ENCODE data around the gene COPS9.

COPS9 gene

DNA sequence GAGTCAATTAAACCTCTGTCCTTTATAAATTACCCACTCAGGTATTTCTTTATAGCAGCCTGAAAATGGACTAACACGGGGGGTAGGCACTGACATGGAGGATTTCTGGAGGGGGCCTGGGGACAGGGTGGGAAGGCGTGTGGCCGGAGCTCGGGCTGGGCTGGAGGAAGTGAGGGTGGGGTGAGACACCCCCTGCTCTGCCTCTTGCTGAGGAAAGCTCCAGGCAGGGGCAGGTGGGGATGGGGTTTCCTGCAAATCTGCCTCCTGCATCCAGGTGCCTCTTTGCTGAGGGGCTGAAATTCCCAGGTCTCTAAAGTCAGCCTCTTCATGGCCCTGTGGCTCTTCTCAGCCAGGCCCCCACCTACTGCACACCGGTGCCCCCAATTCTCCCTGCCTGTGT is 30.1 kb upstream of the COPS9 start:
- peaks cover 3 to 7% of the 10 kb centered on the region in 2 donors for H3K9me3 ChIP-seq (ENCODE audit: control insufficient read depth in 1 of 2, low read length in 2 of 2)
- H3K36me3 ChIP-seq (ENCODE audit: control insufficient read depth in 1 of 2, insufficient read depth in 2 of 2, low read length in 2 of 2): no peaks in the 10 kb centered on the region
- no peaks in the 10 kb centered on the region for H3K4me1 ChIP-seq (ENCODE audit: control insufficient read depth in 1 of 2, insufficient read depth in 2 of 2, low read length in 2 of 2)
- H3K9ac ChIP-seq (ENCODE audit: low read depth in 1 of 2, low read length in 2 of 2): no peak overlapping the region
- H3K4me3 ChIP-seq (ENCODE audit: low read depth in 1 of 2, low read length in 2 of 2): no peak overlapping the region
- no peak overlapping the region for H3K27ac ChIP-seq (ENCODE audit: low read depth, low read length)
- H3K27me3 ChIP-seq (ENCODE audit: control insufficient read depth in 1 of 2, insufficient read depth in 2 of 2, low read length in 2 of 2): no peaks in the 10 kb centered on the region

GRCh38 chr2:240165661-240166060 is 29.6 kb upstream of the COPS9 start:
- no peak overlapping the region for H3K4me3 ChIP-seq (ENCODE audit: low read depth in 1 of 2, low read length in 2 of 2)

DNA sequence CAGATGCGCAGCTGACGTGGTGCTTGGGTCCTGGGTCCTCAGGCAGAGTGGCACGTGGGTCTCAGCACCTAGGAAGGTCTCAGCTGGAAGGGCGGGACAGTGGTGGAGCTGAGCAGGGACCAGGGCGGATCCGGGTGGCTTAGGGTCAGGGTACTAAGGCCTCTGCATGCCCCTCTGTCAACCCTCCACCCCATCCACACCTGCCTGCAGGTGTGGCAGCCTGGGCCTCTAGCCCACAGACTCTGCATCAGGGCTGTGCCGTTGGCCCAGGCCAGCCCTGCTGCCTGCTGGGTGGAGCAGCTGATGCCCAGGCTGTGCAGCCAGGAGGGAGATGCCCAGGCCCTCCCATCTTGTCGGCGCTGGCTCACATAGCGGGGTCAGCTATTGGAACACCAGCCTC is 28.9 kb upstream of the COPS9 start:
- no peaks in the 10 kb centered on the region for H3K4me1 ChIP-seq (ENCODE audit: control insufficient read depth in 1 of 2, insufficient read depth in 2 of 2, low read length in 2 of 2)
- no peaks in the 10 kb centered on the region for H3K36me3 ChIP-seq (ENCODE audit: control insufficient read depth in 1 of 2, insufficient read depth in 2 of 2, low read length in 2 of 2)
- peaks cover 3 to 7% of the 10 kb centered on the region in 2 donors for H3K9me3 ChIP-seq (ENCODE audit: control insufficient read depth in 1 of 2, low read length in 2 of 2)
- no peak overlapping the region for H3K4me3 ChIP-seq (ENCODE audit: low read depth in 1 of 2, low read length in 2 of 2)
- H3K27me3 ChIP-seq (ENCODE audit: control insufficient read depth in 1 of 2, insufficient read depth in 2 of 2, low read length in 2 of 2): no peaks in the 10 kb centered on the region
- no peak overlapping the region for H3K9ac ChIP-seq (ENCODE audit: low read depth in 1 of 2, low read length in 2 of 2)
- no peak overlapping the region for H3K27ac ChIP-seq (ENCODE audit: low read depth, low read length)

More at GRCh38 chr2:240165661-240166060, 29.6 kb upstream of the COPS9 start:
- H3K4me1 ChIP-seq (ENCODE audit: control insufficient read depth in 1 of 2, insufficient read depth in 2 of 2, low read length in 2 of 2): no peaks in the 10 kb centered on the region
- H3K27me3 ChIP-seq (ENCODE audit: control insufficient read depth in 1 of 2, insufficient read depth in 2 of 2, low read length in 2 of 2): no peaks in the 10 kb centered on the region
- H3K36me3 ChIP-seq (ENCODE audit: control insufficient read depth in 1 of 2, insufficient read depth in 2 of 2, low read length in 2 of 2): no peaks in the 10 kb centered on the region
- H3K9me3 ChIP-seq (ENCODE audit: control insufficient read depth in 1 of 2, low read length in 2 of 2): peaks cover 3 to 7% of the 10 kb centered on the region in 2 donors
- no peak overlapping the region for H3K27ac ChIP-seq (ENCODE audit: low read depth, low read length)
- no peak overlapping the region for H3K9ac ChIP-seq (ENCODE audit: low read depth in 1 of 2, low read length in 2 of 2)

GRCh38 chr2:240164586-240164985 is 28.5 kb upstream of the COPS9 start:
- H3K9ac ChIP-seq (ENCODE audit: low read depth in 1 of 2, low read length in 2 of 2): no peak overlapping the region

DNA sequence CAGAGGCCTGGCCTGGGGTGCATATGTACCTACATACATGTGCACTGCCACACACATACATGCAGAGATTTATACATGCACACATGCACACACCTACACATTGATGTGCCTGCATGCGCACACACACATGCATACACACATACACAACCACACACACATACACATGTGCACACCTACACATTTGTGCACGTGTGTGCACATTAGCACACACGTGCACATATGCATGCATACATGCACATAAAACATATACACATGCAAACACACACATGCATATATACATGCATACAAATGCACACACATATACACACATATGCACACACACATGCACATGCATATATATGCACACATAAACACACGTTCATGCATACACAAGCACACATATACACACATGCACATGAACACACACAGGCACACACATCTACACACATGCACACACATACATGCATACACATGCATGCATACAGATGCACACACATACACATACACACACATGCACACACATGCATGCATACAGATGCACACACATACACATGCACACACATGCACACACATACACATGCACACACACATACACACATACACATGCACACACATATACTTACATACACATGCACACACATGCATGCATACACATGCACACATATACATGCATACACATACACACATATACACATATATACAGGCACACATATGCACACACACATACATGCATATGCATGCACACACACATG is 27.9 kb upstream of the COPS9 start:
- Histone ChIP-seq H3K36me3 (ENCODE audit: control insufficient read depth in 1 of 2, insufficient read depth in 2 of 2, low read length in 2 of 2) (no peaks in the 10 kb centered on the region), H3K4me3 (ENCODE audit: low read depth in 1 of 2, low read length in 2 of 2) (no peak overlapping the region), H3K9me3 (ENCODE audit: control insufficient read depth in 1 of 2, low read length in 2 of 2) (peaks cover 3 to 7% of the 10 kb centered on the region in 2 donors), H3K9ac (ENCODE audit: low read depth in 1 of 2, low read length in 2 of 2) (no peak overlapping the region), H3K27ac (ENCODE audit: low read depth, low read length) (no peak overlapping the region), H3K27me3 (ENCODE audit: control insufficient read depth in 1 of 2, insufficient read depth in 2 of 2, low read length in 2 of 2) (no peaks in the 10 kb centered on the region), H3K4me1 (ENCODE audit: control insufficient read depth in 1 of 2, insufficient read depth in 2 of 2, low read length in 2 of 2) (no peaks in the 10 kb centered on the region)

More at GRCh38 chr2:240164586-240164985, 28.5 kb upstream of the COPS9 start:
- no peak overlapping the region for H3K4me3 ChIP-seq (ENCODE audit: low read depth in 1 of 2, low read length in 2 of 2)
- no peaks in the 10 kb centered on the region for H3K36me3 ChIP-seq (ENCODE audit: control insufficient read depth in 1 of 2, insufficient read depth in 2 of 2, low read length in 2 of 2)
- no peak overlapping the region for H3K27ac ChIP-seq (ENCODE audit: low read depth, low read length)
- no peaks in the 10 kb centered on the region for H3K27me3 ChIP-seq (ENCODE audit: control insufficient read depth in 1 of 2, insufficient read depth in 2 of 2, low read length in 2 of 2)
- H3K9me3 ChIP-seq (ENCODE audit: control insufficient read depth in 1 of 2, low read length in 2 of 2): peaks cover 3 to 7% of the 10 kb centered on the region in 2 donors
- H3K4me1 ChIP-seq (ENCODE audit: control insufficient read depth in 1 of 2, insufficient read depth in 2 of 2, low read length in 2 of 2): no peaks in the 10 kb centered on the region

DNA sequence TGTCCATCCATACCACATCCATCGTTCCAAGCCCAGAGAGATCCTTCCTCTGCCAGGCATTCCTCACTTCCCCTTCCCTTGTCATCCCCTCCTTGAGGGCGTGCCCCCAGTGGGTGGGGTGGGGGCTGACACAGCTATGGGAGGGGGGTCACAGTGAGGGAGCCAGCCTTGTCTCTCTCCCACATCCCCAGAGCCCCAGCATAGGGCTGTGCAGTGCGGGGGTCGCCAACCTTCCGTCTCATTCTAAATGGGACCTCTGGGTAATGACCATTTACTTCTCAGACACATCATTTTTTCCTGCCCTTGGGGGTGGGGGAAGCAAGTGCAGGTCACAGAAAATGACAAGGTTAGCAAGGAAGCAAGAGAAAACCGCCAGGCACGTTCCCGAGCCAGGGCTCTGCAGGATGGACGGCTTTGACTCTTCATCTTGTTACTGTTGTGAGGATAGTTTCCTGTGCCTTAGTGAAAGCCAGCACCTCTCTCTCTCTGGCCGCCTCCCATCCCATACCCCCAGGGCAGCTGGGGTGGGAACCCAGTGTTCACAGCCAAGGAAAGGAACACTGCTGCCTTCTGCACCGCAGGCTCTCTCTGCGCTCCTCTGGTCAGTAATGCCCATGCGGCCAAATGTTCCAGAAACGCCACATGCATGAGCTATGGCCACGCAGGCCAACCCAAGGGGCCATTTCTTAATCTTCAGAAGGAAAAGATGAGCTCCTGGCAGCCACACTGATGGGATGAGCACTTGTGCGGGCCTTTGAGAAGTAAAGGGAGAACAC is 27.0 kb upstream of the COPS9 start:
- no peaks in the 10 kb centered on the region for H3K36me3 ChIP-seq (ENCODE audit: control insufficient read depth in 1 of 2, insufficient read depth in 2 of 2, low read length in 2 of 2)
- no peak overlapping the region for H3K4me3 ChIP-seq (ENCODE audit: low read depth in 1 of 2, low read length in 2 of 2)
- peaks cover 3 to 7% of the 10 kb centered on the region in 2 donors for H3K9me3 ChIP-seq (ENCODE audit: control insufficient read depth in 1 of 2, low read length in 2 of 2)
- H3K27ac ChIP-seq (ENCODE audit: low read depth, low read length): no peak overlapping the region
- H3K4me1 ChIP-seq (ENCODE audit: control insufficient read depth in 1 of 2, insufficient read depth in 2 of 2, low read length in 2 of 2): no peaks in the 10 kb centered on the region
- H3K9ac ChIP-seq (ENCODE audit: low read depth in 1 of 2, low read length in 2 of 2): no peak overlapping the region
- H3K27me3 ChIP-seq (ENCODE audit: control insufficient read depth in 1 of 2, insufficient read depth in 2 of 2, low read length in 2 of 2): no peaks in the 10 kb centered on the region

DNA sequence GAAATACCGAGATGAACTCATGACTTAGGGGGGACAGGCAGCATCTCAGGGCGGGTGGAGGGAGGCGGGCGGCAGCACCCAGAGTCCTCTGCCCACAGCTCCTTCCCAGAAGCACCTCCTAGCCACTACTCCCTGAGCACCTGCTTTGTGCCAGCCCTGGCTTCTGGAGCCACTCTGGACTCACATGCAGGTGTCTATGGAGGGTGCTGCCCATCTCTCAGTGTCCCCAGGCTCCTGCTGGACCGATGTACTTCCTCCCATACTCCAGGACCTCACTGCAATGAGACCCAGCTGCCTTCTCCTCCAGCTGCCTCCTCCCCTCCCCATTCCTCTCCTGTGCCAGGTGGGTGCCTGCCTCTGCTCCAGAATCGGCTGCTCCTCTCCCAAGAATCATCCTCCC is 26.4 kb upstream of the COPS9 start:
- H3K9me3 ChIP-seq (ENCODE audit: control insufficient read depth in 1 of 2, low read length in 2 of 2): peaks cover 3 to 7% of the 10 kb centered on the region in 2 donors
- H3K4me1 ChIP-seq (ENCODE audit: control insufficient read depth in 1 of 2, insufficient read depth in 2 of 2, low read length in 2 of 2): no peaks in the 10 kb centered on the region
- no peak overlapping the region for H3K27ac ChIP-seq (ENCODE audit: low read depth, low read length)
- H3K4me3 ChIP-seq (ENCODE audit: low read depth in 1 of 2, low read length in 2 of 2): no peak overlapping the region
- no peak overlapping the region for H3K9ac ChIP-seq (ENCODE audit: low read depth in 1 of 2, low read length in 2 of 2)
- H3K27me3 ChIP-seq (ENCODE audit: control insufficient read depth in 1 of 2, insufficient read depth in 2 of 2, low read length in 2 of 2): no peaks in the 10 kb centered on the region
- H3K36me3 ChIP-seq (ENCODE audit: control insufficient read depth in 1 of 2, insufficient read depth in 2 of 2, low read length in 2 of 2): no peaks in the 10 kb centered on the region

DNA sequence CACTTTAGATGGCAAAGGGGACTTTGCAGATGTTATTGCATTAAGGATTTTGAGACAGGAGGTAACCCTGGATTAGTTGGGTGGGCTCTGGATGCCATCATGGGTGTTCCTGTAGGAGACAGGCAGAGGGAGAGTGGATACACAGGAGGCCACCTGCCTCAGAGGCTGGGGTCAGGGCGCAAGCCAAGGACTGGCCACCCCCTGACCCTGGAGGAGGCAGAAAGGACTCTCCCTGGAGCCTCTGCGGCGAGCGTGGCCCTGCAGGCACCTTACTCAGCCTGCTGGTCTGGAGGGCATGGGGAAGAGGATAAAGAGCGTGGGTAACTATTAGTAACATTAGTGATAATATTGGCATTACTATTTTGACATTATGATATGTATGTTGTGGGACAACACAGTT is 25.9 kb upstream of the COPS9 start:
- Histone ChIP-seq H3K36me3 (ENCODE audit: control insufficient read depth in 1 of 2, insufficient read depth in 2 of 2, low read length in 2 of 2) (no peaks in the 10 kb centered on the region), H3K4me3 (ENCODE audit: low read depth in 1 of 2, low read length in 2 of 2) (no peak overlapping the region), H3K9me3 (ENCODE audit: control insufficient read depth in 1 of 2, low read length in 2 of 2) (peaks cover 3 to 7% of the 10 kb centered on the region in 2 donors), H3K27ac (ENCODE audit: low read depth, low read length) (no peak overlapping the region), H3K9ac (ENCODE audit: low read depth in 1 of 2, low read length in 2 of 2) (no peak overlapping the region), H3K27me3 (ENCODE audit: control insufficient read depth in 1 of 2, insufficient read depth in 2 of 2, low read length in 2 of 2) (no peaks in the 10 kb centered on the region), H3K4me1 (ENCODE audit: control insufficient read depth in 1 of 2, insufficient read depth in 2 of 2, low read length in 2 of 2) (no peaks in the 10 kb centered on the region)

DNA sequence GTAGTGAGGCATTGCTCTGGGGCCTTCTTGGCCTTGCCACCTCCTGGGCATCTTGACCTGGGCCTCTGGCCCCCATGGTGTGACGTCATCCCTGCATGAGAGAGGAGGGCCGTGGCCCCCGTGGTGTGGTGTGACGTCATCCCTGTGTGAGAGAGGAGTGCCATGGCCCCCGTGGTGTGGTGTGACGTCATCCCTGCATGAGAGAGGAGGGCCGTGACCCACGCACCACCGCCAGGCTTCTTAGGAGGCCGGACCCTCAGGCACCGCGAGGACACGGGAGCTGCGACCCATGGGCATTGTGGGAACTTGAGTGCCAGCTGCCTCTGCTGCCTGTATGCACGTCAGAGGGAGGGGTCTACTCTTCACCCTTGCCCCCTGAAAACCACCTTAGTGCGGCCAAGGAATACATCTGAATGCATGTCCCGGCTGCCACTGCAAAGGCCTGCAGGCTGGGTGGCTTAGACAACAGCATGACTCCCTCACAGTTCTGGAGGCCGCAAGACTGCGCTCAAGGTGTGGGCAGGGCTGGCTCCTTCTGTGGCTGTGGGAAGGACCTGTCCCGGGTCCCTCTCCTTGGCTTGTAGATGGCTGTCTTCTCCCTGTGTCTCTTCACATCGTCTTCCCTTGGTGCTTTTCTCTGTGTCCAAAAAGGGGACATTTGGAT is 25.1 kb upstream of the COPS9 start:
- no peaks in the 10 kb centered on the region for H3K4me1 ChIP-seq (ENCODE audit: control insufficient read depth in 1 of 2, insufficient read depth in 2 of 2, low read length in 2 of 2)
- H3K27ac ChIP-seq (ENCODE audit: low read depth, low read length): no peak overlapping the region
- no peak overlapping the region for H3K4me3 ChIP-seq (ENCODE audit: low read depth in 1 of 2, low read length in 2 of 2)
- H3K9me3 ChIP-seq (ENCODE audit: control insufficient read depth in 1 of 2, low read length in 2 of 2): peaks cover 3 to 7% of the 10 kb centered on the region in 2 donors
- H3K9ac ChIP-seq (ENCODE audit: low read depth in 1 of 2, low read length in 2 of 2): no peak overlapping the region
- H3K36me3 ChIP-seq (ENCODE audit: control insufficient read depth in 1 of 2, insufficient read depth in 2 of 2, low read length in 2 of 2): no peaks in the 10 kb centered on the region
- H3K27me3 ChIP-seq (ENCODE audit: control insufficient read depth in 1 of 2, insufficient read depth in 2 of 2, low read length in 2 of 2): no peaks in the 10 kb centered on the region

All from duodenal mucosa (tissue), 2 donors.